Activated CD4-positive, alpha-beta T cell treated with anti-CD3 and anti-CD28 coated beads, Interleukin-2, Interleukin-6, amounts not matched to agents 100 ng/mL and 50 ng/mL, durations not matched to agents 16 hours and 8 hours (primary cell): ENCODE results near the gene GPHN.

Experiments used
- DNase-seq: peaks from one replicate; pipeline ENCODE4 v3.0.0-alpha.2; 2020

The GPHN gene

GRCh38 chr14:67172520-67172919, 664.6 kb downstream of the GPHN start:
- DNase-seq, result no peak

- no peak for DNase-seq
Measured at GRCh38 chr14:67173719-67174118, 665.8 kb downstream of the GPHN start.

DNA sequence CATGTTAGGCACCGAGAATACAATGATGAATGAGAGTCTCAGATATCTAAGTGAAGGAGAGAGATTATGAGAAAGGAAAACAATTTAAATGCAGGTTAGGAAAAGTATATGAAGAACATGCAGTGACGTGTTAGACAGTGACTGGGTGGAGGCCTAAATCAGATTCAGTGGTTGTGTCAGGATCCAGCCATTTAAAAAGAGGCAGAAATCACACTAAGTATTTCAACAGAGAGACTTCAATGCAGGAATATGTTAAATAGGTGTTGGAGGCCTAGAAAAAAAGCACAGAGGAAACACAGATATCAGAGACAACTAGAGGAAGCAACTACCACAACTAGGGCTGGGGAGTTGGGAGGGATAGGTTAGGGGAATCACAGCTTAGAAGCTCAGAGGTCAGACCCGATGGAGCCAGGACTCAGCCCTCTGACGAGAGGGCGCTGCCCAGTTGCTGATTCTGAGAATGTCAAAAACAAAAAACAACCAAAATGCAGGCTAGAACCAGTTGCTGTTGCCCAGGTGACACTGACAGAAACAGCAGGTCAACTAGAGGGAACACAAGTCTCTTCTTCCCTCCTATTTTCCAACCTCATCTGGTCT, 678.3 kb downstream of the GPHN start:
- no peak for DNase-seq

DNA sequence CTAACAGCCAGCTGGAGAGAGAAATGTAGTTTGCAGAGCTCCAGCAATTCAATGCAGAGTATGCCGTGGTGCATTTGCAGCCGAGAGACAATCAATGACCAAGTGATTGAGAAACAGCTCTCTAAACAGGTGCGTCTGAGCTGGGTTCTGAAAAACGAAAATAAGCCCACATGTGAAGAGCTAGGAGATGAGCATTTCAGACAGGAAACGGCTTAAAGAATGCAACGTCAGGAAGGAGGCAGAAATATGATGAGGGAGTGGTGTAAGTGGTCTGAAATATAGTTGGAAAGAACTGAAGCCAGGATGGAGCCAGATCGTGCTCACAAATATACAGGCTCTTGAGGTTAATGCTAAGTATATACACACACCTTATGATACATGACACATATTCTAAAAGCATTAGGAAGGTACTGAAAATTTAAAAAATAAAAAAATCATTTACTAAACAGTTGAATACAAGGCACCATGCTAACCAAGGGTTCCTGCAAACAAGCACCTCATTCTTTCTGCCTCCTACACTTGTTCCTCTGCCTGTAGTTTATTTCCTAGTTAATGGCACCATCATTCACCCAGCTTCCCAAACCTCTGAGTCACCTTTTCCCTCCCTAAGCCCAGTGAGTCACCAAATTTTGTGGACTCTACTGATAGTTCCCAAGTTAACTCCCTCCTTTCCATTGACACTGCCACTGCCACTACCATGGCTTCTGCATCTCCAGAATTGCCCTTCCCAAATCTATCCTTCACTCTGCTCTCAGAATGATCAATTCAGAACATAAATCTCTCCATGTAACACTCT, 679.0 kb downstream of the GPHN start:
- peak; percentile 35 for DNase-seq

DNA sequence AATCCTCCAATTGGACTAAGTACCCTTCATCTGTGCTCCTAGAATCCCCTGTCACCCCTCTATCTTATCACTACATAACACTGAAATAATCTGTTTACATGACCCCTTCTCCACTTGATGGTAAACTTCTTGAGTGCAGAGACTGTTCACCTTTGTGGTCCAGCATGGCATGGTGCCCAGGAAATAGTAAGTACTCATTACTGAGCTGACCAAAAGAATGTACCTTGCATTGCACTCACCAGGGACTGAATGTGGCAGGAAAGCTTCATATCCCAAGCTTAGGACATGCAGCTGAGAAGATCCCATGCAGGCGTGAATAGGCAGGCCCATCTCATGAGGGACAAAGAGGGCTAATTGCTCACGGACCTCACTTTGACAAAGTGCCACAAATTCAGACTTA, 679.9 kb downstream of the GPHN start:
- DNase-seq, result no peak

- no peak for DNase-seq
Measured at GRCh38 chr14:67188326-67188725, 680.4 kb downstream of the GPHN start.

GRCh38 chr14:67191768-67192290, 683.9 kb downstream of the GPHN start:
- DNase-seq, result no peak

DNA sequence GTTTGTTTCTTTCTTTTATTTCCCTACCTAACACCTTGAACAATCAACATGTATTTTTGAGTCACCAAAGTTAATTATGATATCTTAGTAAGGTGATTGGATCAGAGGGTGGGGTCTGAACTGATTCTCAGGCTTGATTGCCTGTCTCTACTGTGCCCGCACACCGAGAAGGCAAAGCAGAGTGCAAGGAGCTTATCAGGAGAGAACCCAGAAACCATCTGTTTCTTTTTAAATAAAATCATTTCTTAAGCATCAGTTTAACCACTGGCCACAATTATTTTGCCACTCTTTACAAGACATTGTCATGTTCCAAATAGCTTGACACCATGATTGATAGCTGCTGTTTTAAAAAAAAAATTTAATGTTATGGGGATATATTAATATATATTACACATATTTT, 684.4 kb downstream of the GPHN start:
- no peak for DNase-seq

- no peak for DNase-seq
Measured at GRCh38 chr14:67195279-67195678, 687.3 kb downstream of the GPHN start.

DNA sequence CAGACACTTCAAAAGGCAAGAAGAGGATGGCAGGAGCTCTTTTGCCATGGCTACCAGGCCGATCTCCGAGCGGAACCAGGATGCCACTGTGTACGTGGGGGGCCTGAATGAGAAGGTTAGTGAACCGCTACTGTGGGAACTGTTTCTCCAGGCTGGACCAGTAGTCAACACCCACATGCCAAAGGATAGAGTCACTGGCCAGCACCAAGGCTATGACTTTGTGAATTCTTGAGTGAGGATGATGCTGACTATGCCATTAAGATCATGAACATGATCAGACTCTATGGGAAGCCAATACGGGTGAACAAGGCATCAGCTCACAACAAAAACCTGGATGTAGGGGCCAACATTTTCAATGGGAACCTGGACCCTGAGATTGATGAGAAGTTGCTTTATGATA, 691.1 kb downstream of the GPHN start:
- DNase-seq, result no peak

GRCh38 chr14:67207810-67208209, 699.9 kb downstream of the GPHN start:
- no peak for DNase-seq

- no peak for DNase-seq
Measured at GRCh38 chr14:67218126-67218525, 710.2 kb downstream of the GPHN start.

DNA sequence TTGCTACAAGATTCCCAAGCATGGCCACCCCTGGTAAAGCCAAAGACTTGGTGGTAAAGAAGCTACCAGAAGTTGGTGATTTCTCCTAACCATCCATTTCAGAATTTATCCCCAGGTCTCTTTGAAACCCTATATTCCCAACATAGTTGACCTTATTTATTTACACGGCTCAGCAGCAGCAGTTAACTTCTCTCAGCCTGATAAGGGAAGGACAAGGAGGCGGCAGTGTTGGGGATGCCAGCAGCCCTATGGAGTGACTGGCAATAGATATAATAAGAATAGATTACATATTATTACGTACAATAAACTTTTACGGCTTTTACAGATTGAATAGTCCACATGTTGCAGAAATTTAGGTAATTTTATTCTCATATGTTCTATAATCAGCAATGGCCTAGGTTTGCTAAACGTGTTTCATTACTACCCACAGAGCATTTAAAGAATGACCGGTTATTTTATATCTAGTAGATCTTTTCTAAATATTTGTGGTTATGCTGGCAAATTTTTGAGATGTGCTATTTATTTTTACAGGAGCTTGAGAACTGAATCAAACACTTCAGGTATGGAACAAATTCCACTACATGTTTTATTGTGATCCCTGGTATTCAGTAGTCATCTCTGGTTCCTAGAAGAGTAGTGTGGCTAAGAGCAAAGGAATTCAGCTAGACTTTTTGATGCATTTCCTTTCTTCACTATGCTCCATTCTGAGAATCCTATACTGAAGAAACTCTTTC, 713.5 kb downstream of the GPHN start:
- no peak for DNase-seq

DNA sequence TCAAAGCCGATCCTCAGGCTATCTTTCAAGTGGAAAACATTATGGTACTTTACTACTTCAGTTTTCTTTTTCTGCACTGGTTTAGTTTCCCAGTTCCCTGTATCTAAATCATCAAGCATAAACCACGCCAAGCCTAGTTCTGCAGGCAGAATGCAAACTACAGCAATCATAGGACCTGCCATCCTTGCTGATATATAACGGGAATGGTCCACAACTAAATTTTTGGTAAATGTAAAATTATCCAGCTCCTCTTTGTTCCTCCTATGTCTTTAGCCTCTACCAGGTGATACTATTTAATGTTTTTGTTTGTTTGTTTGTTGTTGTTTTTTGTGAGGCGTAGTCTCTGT, 714.0 kb downstream of the GPHN start:
- DNase-seq, result no peak

- DNase-seq, result no peak
Measured at GRCh38 chr14:67225523-67225922, 717.6 kb downstream of the GPHN start.

DNA sequence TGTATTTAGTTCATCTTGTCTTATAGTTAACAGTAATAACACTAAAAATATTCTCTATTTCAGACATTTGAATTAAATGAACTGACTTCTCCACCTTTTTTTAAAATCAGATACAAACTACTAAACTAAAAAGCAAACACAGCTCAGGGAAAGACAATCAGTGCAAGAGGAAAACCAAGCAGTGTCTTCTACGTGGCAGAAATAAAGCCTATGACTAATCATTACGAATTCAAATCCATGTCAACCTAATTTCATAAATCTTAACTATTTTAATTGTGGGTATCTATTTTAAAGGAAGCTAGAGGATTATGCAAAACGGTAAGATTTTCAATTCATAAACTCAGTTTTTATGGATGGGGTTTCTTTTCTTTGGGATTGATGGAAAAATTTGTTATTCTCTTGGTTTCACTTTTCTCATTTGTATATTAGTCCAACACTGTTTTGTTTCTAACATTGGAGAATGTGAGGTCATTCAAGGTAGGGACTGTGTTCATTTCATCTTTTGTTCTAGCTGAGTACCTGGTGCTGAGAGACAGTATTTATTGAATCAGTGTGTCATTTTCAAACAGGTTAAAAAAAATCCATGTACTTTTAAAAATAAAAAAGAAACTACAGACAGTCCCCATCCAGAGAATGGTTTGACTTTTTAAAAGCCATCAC, 720.5 kb downstream of the GPHN start:
- DNase-seq, result no peak
